GM21737 (cell line): Measurements from ENCODE around the gene FBXO11.
"Not testable (repeated sequence)": the region's sequence is repeated elsewhere in the genome, so short reads cannot be mapped to it uniquely, and the experiment has no call there.

ENCODE experiments used
- ATAC-seq: cut with Tn5 transposase; IDR thresholded peaks from one replicate; pipeline ENCODE4 v1.9.1; 2021; ENCODE audit warnings: mild to moderate bottlenecking, moderate library complexity; ENCODE audit not compliant: unreplicated experiment

The FBXO11 gene

GRCh38 chr2:47899915-47900816, 6.1 kb downstream of the FBXO11 start:
- no peak for ATAC-seq

- peak; percentile 40 for ATAC-seq
Measured at GRCh38 chr2:47897883-47898731, 8.2 kb downstream of the FBXO11 start.

- ATAC-seq = not testable (repeated sequence)
Measured at GRCh38 chr2:47897191-47897882, 9.0 kb downstream of the FBXO11 start.

GRCh38 chr2:47896450-47896968, 9.8 kb downstream of the FBXO11 start:
- no peak for ATAC-seq

- ATAC-seq = no peak
Measured at GRCh38 chr2:47893771-47894170, 12.5 kb downstream of the FBXO11 start.

GRCh38 chr2:47892338-47892730, 14.0 kb downstream of the FBXO11 start:
- ATAC-seq = no peak

GRCh38 chr2:47891369-47892337, 14.6 kb downstream of the FBXO11 start:
- ATAC-seq = no peak

GRCh38 chr2:47890711-47891368, 15.5 kb downstream of the FBXO11 start:
- no peak for ATAC-seq

- no peak for ATAC-seq
Measured at GRCh38 chr2:47888581-47889280, 17.6 kb downstream of the FBXO11 start.

- ATAC-seq = no peak
Measured at GRCh38 chr2:47876912-47877311, 29.4 kb downstream of the FBXO11 start.

GRCh38 chr2:47872941-47873340, 33.4 kb downstream of the FBXO11 start:
- ATAC-seq = no peak

- no peak for ATAC-seq
Measured at GRCh38 chr2:47870641-47871540, 35.4 kb downstream of the FBXO11 start.

- ATAC-seq = no peak
Measured at GRCh38 chr2:47869859-47870595, 36.3 kb downstream of the FBXO11 start.

- ATAC-seq = no peak
Measured at GRCh38 chr2:47868611-47869352, 37.5 kb downstream of the FBXO11 start.

GRCh38 chr2:47867205-47867604, 39.1 kb downstream of the FBXO11 start:
- no peak for ATAC-seq

GRCh38 chr2:47864566-47864965, 41.7 kb downstream of the FBXO11 start:
- no peak for ATAC-seq
